Measurements from ENCODE around the gene CSTB. TPM values are rescaled to one million over a fixed set of nuclear protein-coding genes. Genes with fewer than 3 reads are reported as not detected.

The CSTB gene
- total and polyA plus RNA-seq, 2 of the 8 experiments (the other 6 are each of a cell fraction or from before 2014, with no cell fraction given) = 53.8 to 64.1 TPM

DNA sequence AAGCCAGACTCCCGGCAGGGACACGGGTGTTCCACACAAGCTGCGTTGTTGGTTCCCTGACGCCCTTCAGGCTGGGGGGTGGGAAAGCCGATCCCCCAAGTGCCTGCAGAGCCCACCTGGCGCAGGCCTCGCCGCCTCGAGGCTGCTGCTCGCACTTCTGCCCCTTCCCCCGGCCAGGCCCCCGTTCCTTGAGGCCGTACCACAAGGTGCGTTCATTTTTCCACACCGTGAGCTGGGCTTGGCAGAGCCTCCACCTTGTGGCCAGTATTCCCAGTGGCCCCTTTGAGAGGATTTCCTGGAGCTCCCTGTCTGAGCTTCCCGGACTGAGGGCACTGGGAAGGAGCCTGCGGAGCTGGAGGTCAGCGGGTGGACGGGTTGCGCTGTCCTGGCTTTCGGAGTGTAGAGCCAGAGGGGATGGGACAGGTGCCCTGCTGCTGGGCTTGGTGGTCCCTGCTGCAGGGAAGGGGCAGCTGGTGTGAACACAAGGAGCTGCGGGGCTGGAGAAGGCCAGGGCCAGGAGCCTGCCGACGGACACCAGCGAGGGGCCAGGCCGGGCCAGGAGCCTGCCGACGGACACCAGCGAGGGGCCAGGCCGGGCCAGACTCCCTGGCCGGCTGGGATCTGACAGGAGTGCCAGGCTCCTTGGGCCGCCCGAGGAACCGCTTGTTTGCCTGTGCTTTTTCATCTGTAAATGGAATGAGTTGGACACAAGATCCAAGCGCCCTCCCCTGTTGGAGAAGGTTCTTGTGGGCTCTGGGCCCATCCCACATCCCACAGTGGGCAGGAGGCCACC is 38.8 kb downstream of the CSTB start (continued):
- TF ChIP-seq CTCF (IDR thresholded peaks at IDR 0.05; ENCODE audit: control extremely low read depth in 1 of 3, insufficient read depth in 1 of 3, low read depth in 1 of 3, low read length in 3 of 3) (no peak), SIRT6 (IDR thresholded peaks at IDR 0.05; ENCODE audit: low read length) (no peak)
